Heart right ventricle (tissue), 16 donors: ENCODE results near the gene ANKRD6. TPM values are rescaled to one million over a fixed set of nuclear protein-coding genes. Genes with fewer than 3 reads are reported as not detected.

ENCODE experiments used
- ATAC-seq, 8 donors: fragments of 200-7000 bp; cut with Tn5 transposase; one replicate each; pipeline ENCODE4 v1.9.1; 2020; ENCODE audit warnings: mild to moderate bottlenecking in 8 of 8, moderate library complexity in 8 of 8, moderate number of reproducible peaks in 1 of 8
- DNase-seq, 2 donors: peaks; one replicate each; pipeline ENCODE4 v3.0.0-alpha.2; 2020
- H3K27ac ChIP-seq, 10 donors: fragments of 200-600 bp; sonication (generic) in 2 of 10; one replicate each; pipeline versions ENCODE4 v1.5.0 to v1.8.0; 2020 to 2022; ENCODE audit warnings: mild to moderate bottlenecking in 3 of 10
- H3K27me3 ChIP-seq, 7 donors: fragments of 200-600 bp; one replicate each; pipeline ENCODE4 v1.8.0; 2021 to 2022; ENCODE audit warnings: mild to moderate bottlenecking in 2 of 7
- H3K36me3 ChIP-seq, 9 donors: fragments of 200-600 bp; sonication (generic) in 1 of 9; one replicate each; pipeline versions ENCODE4 v1.5.0 to v1.8.0; 2020 to 2022; ENCODE audit warnings: mild to moderate bottlenecking in 2 of 9
- H3K4me1 ChIP-seq, 9 donors: fragments of 200-600 bp; sonication (generic) in 1 of 9; one replicate each; pipeline versions ENCODE4 v1.5.0 to v1.8.0; 2020 to 2022; ENCODE audit warnings: mild to moderate bottlenecking in 4 of 9
- H3K4me3 ChIP-seq, 10 donors: fragments of 200-600 bp; sonication (generic) in 2 of 10; one replicate each; pipeline versions ENCODE4 v1.5.0 to v1.8.0; 2020 to 2022; ENCODE audit warnings: mild to moderate bottlenecking in 7 of 10, moderate library complexity in 2 of 10
- H3K9me3 ChIP-seq, 11 donors: fragments of 200-600 bp in 10 of 11; sonication (generic) in 2 of 11; one replicate each; pipeline versions ENCODE4 v1.5.0 to v1.8.0; 2013 to 2022; ENCODE audit warnings: mild to moderate bottlenecking in 2 of 11, control low read depth in 1 of 11, moderate library complexity in 1 of 11
- WGBS, 2 donors: extraction: QIAGEN DNeasy Blood & Tissue Kit; methylation state at CpG; one replicate each; pipeline ENCODE4 v1.1.7; 2013; ENCODE audit warnings: inconsistent platforms in 1 of 2; 5-methylcytosine and 5-hydroxymethylcytosine counted together
- intact Hi-C, 10 donors: fragments of 100-400 bp; cut with DNase I; formaldehyde crosslinking; loops; one replicate each; pipeline versions ENCODE4 v1.11.1 to v1.14.2; 2022
- polyA plus RNA-seq, 2 donors: library from polyadenylated mRNA; stranded (reverse); fragments of 200-250 nt; gene quantifications; one replicate each; pipeline ENCODE4 v1.2.3, GENCODE V29; 2013
- total RNA-seq, 10 donors: library from RNA; stranded (reverse); fragmentation: NEBNext Ultra II Directional in 3 of 10; extraction: Animal tissue kit (Norgen Biotek cat#: 25700) in 3 of 10; gene quantifications; one replicate each; pipeline versions ENCODE4 v1.2.1 to v1.2.4, GENCODE V29; 2021 to 2023
- TF ChIP-seq, protein P1 (sequence below), 9 donors: fragments of 200-600 bp; sonication (generic) in 2 of 9; IDR thresholded peaks; one replicate each; pipeline versions ENCODE4 v1.5.0 to v1.8.0; 2021 to 2022; ENCODE audit warnings: antibody characterized with exemption in 9 of 9, mild to moderate bottlenecking in 5 of 9, moderate library complexity in 1 of 9
- donor health status: Arrhythmogenic right ventricular cardiomyopathy.
- donor health status: ischemic (EF 13 %, LVEDD 7.1; RV severe dilation, severe dysfunction).
- donor health status: healthy with polysubstance abuse.
- donor health status: DM: no; HTN: yes; CAD: no.
- donor health status: DM: no; HTN: no; CAD: no.
- donor health status: ischemic (EF 25% LVEDD 6.9; RV normal size, moderate dysfunction).
- donor health status: ischemic (EF 25% LVEDD 5.7; RV mildly dilated, moderate dysfunction).
- donor health status: healthy.
- donor health status: DM: yes; HTN: yes; CAD: no.
- donor health status: Ischemic cardiomyopathy.
- donor health status: ischemic (EF 35%, LVEDD 5.7; RV mildly dilated, moderate dysfunction).
- donor health status: nonischemic (EF 11% LVEDD 7.7; RV severe dilation, severe dysfunction).
- donor health status: DM: yes; HTN: yes; CAD: no.
- donor health status: PGD.
- donor health status: ischemic (EF 29% LVEDD 5.4; RV normal size, mild dysfunction).
- donor health status: nonischemic (EF 23%, LVEDD 6.1; RV moderate dilation, normal function).

Gene ANKRD6
- total and polyA plus RNA-seq, 12 donors, result 2.0 to 18.2 (median 9.6) TPM

DNA sequence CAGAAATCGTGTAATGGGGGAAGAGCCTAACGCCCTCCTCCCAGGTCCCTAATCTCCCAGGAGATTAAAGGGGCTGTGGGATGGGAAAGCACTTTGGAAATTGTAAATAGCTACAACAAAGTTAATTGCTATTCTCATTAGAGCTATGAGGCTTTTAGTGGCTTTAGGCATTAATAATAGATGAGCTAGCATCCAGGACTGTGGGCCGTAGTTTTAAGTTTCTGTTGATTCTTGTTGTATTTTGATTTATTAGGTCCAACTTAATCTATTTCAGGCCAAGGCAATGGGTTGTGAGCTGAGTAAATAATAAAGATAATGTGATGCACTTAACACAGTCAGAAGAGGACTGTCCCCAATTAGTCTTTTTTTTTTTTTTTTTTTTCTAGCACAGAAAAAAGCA lies 67.7 kb downstream of the ANKRD6 start:
- Histone ChIP-seq H3K27me3 (no peaks in the 10 kb centered on the region), H3K27ac (no peak overlapping the region), H3K9me3 (no peaks in the 10 kb centered on the region), H3K36me3 (no peaks in the 10 kb centered on the region), H3K4me3 (no peak overlapping the region), H3K4me1 (peaks cover 0 to 5% (median 0%) of the 10 kb centered on the region in 9 donors)
- WGBS, 2 donors, result 74 to 83% methylated on average over 3 of the region's 3 CpGs
- intact Hi-C loops, result no loop called here
- TF ChIP-seq, protein P1, sequence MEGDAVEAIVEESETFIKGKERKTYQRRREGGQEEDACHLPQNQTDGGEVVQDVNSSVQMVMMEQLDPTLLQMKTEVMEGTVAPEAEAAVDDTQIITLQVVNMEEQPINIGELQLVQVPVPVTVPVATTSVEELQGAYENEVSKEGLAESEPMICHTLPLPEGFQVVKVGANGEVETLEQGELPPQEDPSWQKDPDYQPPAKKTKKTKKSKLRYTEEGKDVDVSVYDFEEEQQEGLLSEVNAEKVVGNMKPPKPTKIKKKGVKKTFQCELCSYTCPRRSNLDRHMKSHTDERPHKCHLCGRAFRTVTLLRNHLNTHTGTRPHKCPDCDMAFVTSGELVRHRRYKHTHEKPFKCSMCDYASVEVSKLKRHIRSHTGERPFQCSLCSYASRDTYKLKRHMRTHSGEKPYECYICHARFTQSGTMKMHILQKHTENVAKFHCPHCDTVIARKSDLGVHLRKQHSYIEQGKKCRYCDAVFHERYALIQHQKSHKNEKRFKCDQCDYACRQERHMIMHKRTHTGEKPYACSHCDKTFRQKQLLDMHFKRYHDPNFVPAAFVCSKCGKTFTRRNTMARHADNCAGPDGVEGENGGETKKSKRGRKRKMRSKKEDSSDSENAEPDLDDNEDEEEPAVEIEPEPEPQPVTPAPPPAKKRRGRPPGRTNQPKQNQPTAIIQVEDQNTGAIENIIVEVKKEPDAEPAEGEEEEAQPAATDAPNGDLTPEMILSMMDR (IDR thresholded peaks at IDR 0.05), result no peak
- ATAC-seq (no peak), DNase-seq (no peak)

DNA sequence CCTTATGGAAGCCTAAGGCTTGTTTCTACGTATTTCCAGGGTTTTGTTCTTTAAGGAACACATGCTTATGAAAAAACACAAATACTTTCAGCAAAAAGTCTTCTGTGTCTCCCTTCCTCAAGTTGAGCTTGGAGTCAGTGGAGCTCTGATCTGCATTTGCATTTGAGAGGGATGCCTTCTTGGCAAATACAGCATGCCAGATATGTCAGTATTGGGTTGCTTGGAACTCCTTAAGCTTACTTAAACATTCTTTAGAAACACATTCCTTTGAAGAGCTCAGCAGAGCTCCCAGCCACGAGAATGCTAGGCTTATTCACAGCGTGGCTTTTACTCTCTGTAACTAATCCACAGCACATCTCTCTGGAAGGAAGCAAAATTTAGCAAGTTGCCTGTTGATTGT lies 68.3 kb downstream of the ANKRD6 start:
- TF ChIP-seq, protein P1 (IDR thresholded peaks at IDR 0.05), result no peak
- ATAC-seq (no peak), DNase-seq (no peak)
- Histone ChIP-seq H3K4me3 (no peak overlapping the region), H3K9me3 (no peaks in the 10 kb centered on the region), H3K27me3 (no peaks in the 10 kb centered on the region), H3K36me3 (no peaks in the 10 kb centered on the region), H3K4me1 (peaks cover 0 to 5% (median 0%) of the 10 kb centered on the region in 9 donors), H3K27ac (no peak overlapping the region)
- intact Hi-C loops, result no loop called here
- WGBS, 2 donors, result 73 to 78% methylated on average over 3 of the region's 3 CpGs

DNA sequence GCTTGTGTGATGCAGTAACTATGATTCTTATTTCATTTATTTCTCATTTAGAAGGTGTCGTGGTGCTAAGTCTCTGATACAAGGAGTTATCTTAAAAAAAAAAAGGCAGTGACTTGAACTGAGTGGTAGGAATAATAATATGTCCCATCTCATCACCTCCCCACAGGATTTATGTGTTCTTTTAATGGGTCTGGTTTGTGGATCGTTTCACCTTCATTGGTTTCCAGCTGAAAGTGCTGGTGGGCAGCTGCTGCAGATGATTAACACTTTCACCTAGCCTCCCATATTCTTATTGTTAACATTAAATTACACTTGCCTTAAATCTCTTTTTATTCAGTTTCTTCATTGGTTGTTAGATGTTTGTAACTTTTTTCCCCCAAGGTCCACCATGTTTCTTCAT lies 68.8 kb downstream of the ANKRD6 start:
- H3K4me1 ChIP-seq, result peaks cover 0 to 5% (median 0%) of the 10 kb centered on the region in 9 donors
- WGBS, 2 donors, result 87 to 93% methylated on average over 2 of the region's 2 CpGs
- TF ChIP-seq, protein P1 (IDR thresholded peaks at IDR 0.05), result no peak
- DNase-seq, result no peak
- intact Hi-C loops, result no loop called here
- no peaks in the 10 kb centered on the region for H3K27me3 ChIP-seq
- no peak overlapping the region for H3K4me3 ChIP-seq
- no peak for ATAC-seq
- no peaks in the 10 kb centered on the region for H3K9me3 ChIP-seq
- no peak overlapping the region for H3K27ac ChIP-seq
- H3K36me3 ChIP-seq, result no peaks in the 10 kb centered on the region

- TF ChIP-seq, protein P1 (IDR thresholded peaks at IDR 0.05), result no peak
- no peak overlapping the region for H3K27ac ChIP-seq
- 91 to 92% methylated on average over 2 of the region's 2 CpGs for WGBS, 2 donors
- H3K27me3 ChIP-seq, result no peaks in the 10 kb centered on the region
- DNase-seq (no peak), ATAC-seq (no peak)
- no peaks in the 10 kb centered on the region for H3K36me3 ChIP-seq
- intact Hi-C loops, result no loop called here
- no peak overlapping the region for H3K4me3 ChIP-seq
- peaks cover 0 to 5% (median 0%) of the 10 kb centered on the region in 9 donors for H3K4me1 ChIP-seq
- H3K9me3 ChIP-seq, result no peaks in the 10 kb centered on the region
These were observed 70.7 kb downstream of the ANKRD6 start for GRCh38 chr6:89503641-89504040.
